Breast epithelium (tissue), 4 donors: ENCODE results near the gene NINL. TPM values are rescaled to one million over a fixed set of nuclear protein-coding genes. Genes with fewer than 3 reads are reported as not detected.

Experiments
- DNase-seq, 2 donors: peaks; one replicate each; pipeline ENCODE4 v3.0.0-alpha.2; 2019; ENCODE audit warnings: low spot score in 2 of 2
- H3K27ac ChIP-seq, 2 donors: fragments of 200-600 bp; sonication (generic) in 1 of 2; one replicate each; pipeline ENCODE4 v1.5.1; 2016 to 2019; ENCODE audit warnings: mild to moderate bottlenecking in 1 of 2
- H3K27me3 ChIP-seq, 2 donors: fragments of 200-600 bp; sonication (generic) in 1 of 2; one replicate each; pipeline versions ENCODE4 v1.5.1 to v1.6.0; 2017 to 2019; ENCODE audit warnings: control low read depth in 1 of 2, mild to moderate bottlenecking in 1 of 2
- H3K36me3 ChIP-seq: fragments of 200-600 bp; one replicate; pipeline ENCODE4 v1.5.1; 2019
- H3K4me1 ChIP-seq, 2 donors: fragments of 200-600 bp; sonication (generic); one replicate each; pipeline ENCODE4 v1.5.1; 2016 to 2019; ENCODE audit warnings: control low read depth in 1 of 2
- H3K4me3 ChIP-seq, 3 donors: fragments of 200-600 bp; sonication (generic); 1 replicate in 2 of 3; 2 replicates in 1 of 3; pipeline ENCODE4 v1.5.1; 2016 to 2019; ENCODE audit warnings: mild to moderate bottlenecking in 3 of 3, moderate library complexity in 2 of 3
- H3K9me3 ChIP-seq, 2 donors: fragments of 200-600 bp; sonication (generic) in 1 of 2; one replicate each; pipeline ENCODE4 v1.5.1; 2016 to 2019; ENCODE audit warnings: control low read depth in 1 of 2
- POLR2A ChIP-seq: fragments of 450-650 bp; IDR thresholded peaks from one replicate; pipeline ENCODE4 v1.6.1; 2016; ENCODE audit warnings: antibody characterized with exemption, mild to moderate bottlenecking, moderate library complexity
- POLR2AphosphoS5 ChIP-seq, 3 donors: sonication (generic); formaldehyde crosslinking; IDR thresholded peaks; one replicate each; pipeline ENCODE4 v1.6.1; 2017; ENCODE audit warnings: antibody characterized with exemption in 3 of 3
- intact Hi-C: fragments of 100-400 bp; cut with DNase I; formaldehyde crosslinking; loops from one replicate; pipeline ENCODE4 v1.15.1; 2023; ENCODE audit warnings: low total_unique reads
- total RNA-seq, 3 donors: library from RNA; depleted of rRNA; stranded (reverse); fragments of >200 nt; gene quantifications; one replicate each; pipeline ENCODE4 v1.1.0, GENCODE V29; 2016
- TF ChIP-seq, protein P1 (sequence below), 3 donors: fragments of 450-650 bp; IDR thresholded peaks; one replicate each; pipeline ENCODE4 v1.5.1; 2016 to 2017; ENCODE audit warnings: antibody characterized with exemption in 3 of 3, mild to moderate bottlenecking in 3 of 3, moderate library complexity in 3 of 3

Gene NINL
- total RNA-seq, 3 donors from 2014 or later = 6.9 to 15.5 (median 12.8) TPM

DNA sequence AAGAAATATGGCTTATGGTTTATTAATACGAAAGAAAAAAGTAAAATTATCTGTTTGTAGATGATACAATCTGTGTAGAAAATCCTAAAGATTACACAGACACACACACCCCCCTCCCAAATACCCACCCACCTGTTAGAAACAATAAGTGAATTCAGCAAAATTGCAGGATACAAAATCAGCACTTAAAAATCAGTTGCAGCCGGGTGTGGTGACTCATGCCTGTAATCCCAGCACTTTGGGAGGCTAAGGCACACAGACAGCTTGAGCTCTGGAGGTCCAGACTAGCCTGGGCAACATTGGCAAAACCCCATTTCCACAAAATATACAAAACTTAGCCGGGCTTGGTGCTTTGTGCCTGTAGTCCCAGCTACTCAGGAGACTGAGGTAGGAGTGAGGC, 42.3 kb downstream of the NINL start:
- TF ChIP-seq POLR2AphosphoS5 (IDR thresholded peaks at IDR 0.05) (no peak), POLR2A (no peak)
- TF ChIP-seq, protein P1, sequence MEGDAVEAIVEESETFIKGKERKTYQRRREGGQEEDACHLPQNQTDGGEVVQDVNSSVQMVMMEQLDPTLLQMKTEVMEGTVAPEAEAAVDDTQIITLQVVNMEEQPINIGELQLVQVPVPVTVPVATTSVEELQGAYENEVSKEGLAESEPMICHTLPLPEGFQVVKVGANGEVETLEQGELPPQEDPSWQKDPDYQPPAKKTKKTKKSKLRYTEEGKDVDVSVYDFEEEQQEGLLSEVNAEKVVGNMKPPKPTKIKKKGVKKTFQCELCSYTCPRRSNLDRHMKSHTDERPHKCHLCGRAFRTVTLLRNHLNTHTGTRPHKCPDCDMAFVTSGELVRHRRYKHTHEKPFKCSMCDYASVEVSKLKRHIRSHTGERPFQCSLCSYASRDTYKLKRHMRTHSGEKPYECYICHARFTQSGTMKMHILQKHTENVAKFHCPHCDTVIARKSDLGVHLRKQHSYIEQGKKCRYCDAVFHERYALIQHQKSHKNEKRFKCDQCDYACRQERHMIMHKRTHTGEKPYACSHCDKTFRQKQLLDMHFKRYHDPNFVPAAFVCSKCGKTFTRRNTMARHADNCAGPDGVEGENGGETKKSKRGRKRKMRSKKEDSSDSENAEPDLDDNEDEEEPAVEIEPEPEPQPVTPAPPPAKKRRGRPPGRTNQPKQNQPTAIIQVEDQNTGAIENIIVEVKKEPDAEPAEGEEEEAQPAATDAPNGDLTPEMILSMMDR (IDR thresholded peaks at IDR 0.05) = no peak
- H3K27me3 ChIP-seq = no peaks in the 10 kb centered on the region
- DNase-seq = no peak
- H3K27ac ChIP-seq = peak overlapping the region in 1 of 2 donors; percentile 61
- no peaks in the 10 kb centered on the region for H3K9me3 ChIP-seq
- no peaks in the 10 kb centered on the region for H3K4me1 ChIP-seq
- intact Hi-C loops = no loop called here
- peak overlapping the region in 1 of 3 donors; percentile 50 for H3K4me3 ChIP-seq
- H3K36me3 ChIP-seq = no peaks in the 10 kb centered on the region

DNA sequence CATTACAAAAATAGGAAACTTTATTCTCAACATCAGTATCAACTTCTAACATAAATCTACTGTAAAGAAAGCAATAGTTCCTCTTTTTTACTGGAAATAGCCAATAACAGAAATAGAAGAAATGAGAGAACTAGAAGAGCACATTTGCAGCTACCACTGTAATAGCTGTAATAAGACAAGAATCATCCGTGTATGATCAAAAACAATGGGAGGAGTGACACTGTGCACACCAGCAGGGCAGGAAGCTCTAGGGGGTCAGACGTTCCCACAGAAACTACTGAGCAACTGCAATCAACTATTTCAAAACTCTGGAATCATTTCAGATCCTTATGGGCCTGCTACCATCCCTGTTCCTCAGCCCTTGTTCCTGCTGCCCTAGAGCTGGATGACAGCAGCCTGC, 43.7 kb downstream of the NINL start:
- H3K4me1 ChIP-seq = no peaks in the 10 kb centered on the region
- no peak for TF ChIP-seq POLR2A
- TF ChIP-seq, protein P1 (IDR thresholded peaks at IDR 0.05) = no peak
- no peak for TF ChIP-seq POLR2AphosphoS5 (IDR thresholded peaks at IDR 0.05)
- no peak for DNase-seq
- intact Hi-C loops = no loop called here
- H3K27me3 ChIP-seq = no peaks in the 10 kb centered on the region
- no peak overlapping the region for H3K27ac ChIP-seq
- H3K4me3 ChIP-seq = no peak overlapping the region
- H3K9me3 ChIP-seq = no peaks in the 10 kb centered on the region
- H3K36me3 ChIP-seq = no peaks in the 10 kb centered on the region

- Histone ChIP-seq H3K36me3 (no peaks in the 10 kb centered on the region), H3K27ac (peak overlapping the region; percentile 30 to 82), H3K4me3 (peak overlapping the region; percentile 24 to 61 (median 43)), H3K9me3 (no peaks in the 10 kb centered on the region), H3K27me3 (no peaks in the 10 kb centered on the region), H3K4me1 (no peaks in the 10 kb centered on the region)
- intact Hi-C loops = no loop called here
- DNase-seq = no peak
- no peak for TF ChIP-seq POLR2AphosphoS5 (IDR thresholded peaks at IDR 0.05)
- TF ChIP-seq POLR2A = no peak
- TF ChIP-seq, protein P1 (IDR thresholded peaks at IDR 0.05) = peak in 2 of 3 donors; percentile 14 to 27
These were observed 45.3 kb downstream of the NINL start for GRCh38 chr20:25539742-25540672.

DNA sequence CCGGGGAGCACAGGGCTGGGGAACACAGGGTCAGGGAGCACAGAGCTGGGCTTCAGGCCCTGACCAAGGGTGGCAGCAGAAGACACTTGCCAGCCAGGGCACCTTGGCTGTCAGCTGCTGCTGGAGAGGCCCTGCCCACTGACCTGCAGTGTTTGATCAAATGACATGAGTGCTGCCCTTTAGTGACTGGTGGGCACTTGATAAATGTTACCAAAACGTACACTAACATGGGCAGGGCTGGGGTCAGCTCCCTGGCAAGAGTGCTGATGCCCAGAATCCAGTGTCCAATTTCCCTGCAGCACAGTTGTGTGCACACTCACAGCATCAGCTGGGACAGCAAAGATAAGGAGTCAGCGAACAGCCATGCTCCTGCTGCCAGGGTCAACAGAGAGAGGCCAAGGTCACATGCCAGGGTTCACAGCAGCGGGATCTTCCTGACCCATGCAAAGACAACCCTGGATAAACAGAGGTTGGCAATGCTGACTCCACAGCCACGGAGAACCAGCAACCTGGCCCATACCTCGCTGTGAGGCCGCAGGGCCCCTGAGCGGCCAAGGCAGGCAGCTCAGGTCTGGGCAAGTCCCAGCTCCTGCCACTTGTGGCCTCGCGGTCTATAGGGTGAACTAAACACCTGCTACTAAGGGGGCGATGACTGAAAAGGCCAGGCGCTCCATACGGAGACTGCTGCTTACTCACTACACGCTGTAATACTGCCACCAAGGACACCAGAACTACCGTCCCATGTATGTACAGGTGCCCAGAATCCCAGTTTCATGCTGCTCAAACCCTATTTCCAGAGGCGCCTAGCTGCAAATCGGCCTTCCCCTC, 46.3 kb downstream of the NINL start:
- Histone ChIP-seq H3K36me3 (no peaks in the 10 kb centered on the region), H3K27ac (peak overlapping the region; percentile 30 to 82), H3K4me1 (no peaks in the 10 kb centered on the region), H3K4me3 (peak overlapping the region; percentile 24 to 61 (median 43)), H3K27me3 (no peaks in the 10 kb centered on the region), H3K9me3 (no peaks in the 10 kb centered on the region)
- no peak for DNase-seq
- intact Hi-C loops = no loop called here
- TF ChIP-seq, protein P1 (IDR thresholded peaks at IDR 0.05) = no peak
- no peak for TF ChIP-seq POLR2A
- no peak for TF ChIP-seq POLR2AphosphoS5 (IDR thresholded peaks at IDR 0.05)
